Measurements from ENCODE around the gene DTX1. TPM values are rescaled to one million over a fixed set of nuclear protein-coding genes. Genes with fewer than 3 reads are reported as not detected.

Gene DTX1
- total and polyA plus RNA-seq, 2 donors (not counting 3 experiments of a cell fraction or from before 2014, with no cell fraction given) = 0.06 to 0.22 TPM

- BruUV-seq (replicated peaks) = no TSS peak
- Histone ChIP-seq H3K9me1 (replicated peaks; ENCODE audit: control insufficient read depth, extremely low read depth, insufficient read depth, low read length) (no peaks in the 10 kb centered on the region), H3K9me3 (replicated peaks; ENCODE audit: control insufficient read depth, insufficient read depth, low read length) (no peaks in the 10 kb centered on the region), H3K36me3 (ENCODE audit: control insufficient read depth in 2 of 2, extremely low read depth in 1 of 2, insufficient read depth in 2 of 2, low read length in 2 of 2) (no peaks in the 10 kb centered on the region), H3K27ac (ENCODE audit: insufficient read depth, low read depth, low read length) (no peak overlapping the region), H3K4me3 (replicated peaks in 1 of 3; ENCODE audit: insufficient read depth in 1 of 3, low read depth in 1 of 3, low read length in 3 of 3) (no peak overlapping the region), H3K4me1 (ENCODE audit: control insufficient read depth, extremely low read depth, insufficient read depth, low read length) (peaks cover 21% of the 10 kb centered on the region), H3K4me2 (ENCODE audit: insufficient read depth, low read length) (no peak overlapping the region), H4K20me1 (replicated peaks; ENCODE audit: control insufficient read depth, extremely low read depth, insufficient read depth, low read length) (no peaks in the 10 kb centered on the region), H3K9ac (replicated peaks; ENCODE audit: extremely low read depth, insufficient read depth, low read length) (no peak overlapping the region), H3K79me2 (ENCODE audit: control insufficient read depth, insufficient read depth, low read length) (no peaks in the 10 kb centered on the region), H2AFZ (ENCODE audit: low read depth, low read length) (no peak overlapping the region), H3K27me3 (ENCODE audit: control insufficient read depth in 2 of 2, insufficient read depth in 2 of 2, low read length in 2 of 2) (no peaks in the 10 kb centered on the region)
- CTCF ChIA-PET = interaction anchor here (0.9 to 1.6 kb wide), 3 partner anchors 9 to 24 kb away, joined by 3 to 9 read pairs (median 6); no protein-coding TSS in a partner anchor
- intact Hi-C loops (cut with micrococcal nuclease) = no loop called here
- POLR2A ChIA-PET = no interaction called here
- dilution Hi-C loops (cut with MboI; ENCODE audit: extremely low pct_ligation_motif_present, low sequenced_read_pairs) = no loop called here
- FAIRE-seq (no peak), DNase-seq (ENCODE audit: low read depth, low spot score) (no peak)
- TF ChIP-seq CTCF (IDR thresholded peaks at IDR 0.05; ENCODE audit: extremely low read depth in 1 of 2, insufficient read depth in 1 of 2, low read depth in 1 of 2, low read length in 2 of 2) = no peak
- TF ChIP-seq EZH2 (IDR thresholded peaks at IDR 0.05; ENCODE audit: borderline replicate concordance, low read depth, low read length, severe bottlenecking) = no peak
- no peak for TF ChIP-seq GATA2 (IDR thresholded peaks at IDR 0.05; ENCODE audit: insufficient read depth, insufficient read length, low read depth, low read length)
- TF ChIP-seq, protein P1, sequence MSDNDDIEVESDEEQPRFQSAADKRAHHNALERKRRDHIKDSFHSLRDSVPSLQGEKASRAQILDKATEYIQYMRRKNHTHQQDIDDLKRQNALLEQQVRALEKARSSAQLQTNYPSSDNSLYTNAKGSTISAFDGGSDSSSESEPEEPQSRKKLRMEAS (IDR thresholded peaks at IDR 0.05; ENCODE audit: insufficient read depth, insufficient read length) = no peak
- TF ChIP-seq MYC (IDR thresholded peaks at IDR 0.05; ENCODE audit: low read depth, low read length) = no peak
- TF ChIP-seq POLR2A (IDR thresholded peaks at IDR 0.05; ENCODE audit: low read depth, low read length) = no peak
- TF ChIP-seq JUN (IDR thresholded peaks at IDR 0.05; ENCODE audit: borderline replicate concordance, insufficient read depth, insufficient read length, low read depth) = no peak
- TF ChIP-seq POLR2AphosphoS5 (IDR thresholded peaks at IDR 0.05; ENCODE audit: insufficient read depth, low read depth, low read length) = no peak
- no peak for TF ChIP-seq FOS (IDR thresholded peaks at IDR 0.05; ENCODE audit: borderline replicate concordance, insufficient read depth, low read length)
Measured at GRCh38 chr12:113016796-113017195, 39.7 kb upstream of the DTX1 start.
